ENCODE data around the gene EFNA2.

GRCh38 chr19:1248786-1249297, 36.8 kb upstream of the EFNA2 start:
- TF ChIP-seq PATZ1 (CRISPR knock-in tag; IDR thresholded peaks at IDR 0.05; ENCODE audit: borderline replicate concordance) (no peak), ARNTL (CRISPR knock-in tag; IDR thresholded peaks at IDR 0.05; ENCODE audit: borderline replicate concordance, low read depth) (no peak)
